GM12878 (cell line): Measurements from ENCODE around the gene ALPP. TPM values are rescaled to one million over a fixed set of nuclear protein-coding genes. Genes with fewer than 3 reads are reported as not detected.

Experiments
- ATAC-seq: fragments of 200-7000 bp; cut with Tn5 transposase; 3 replicates; pipeline ENCODE4 v1.9.1; 2020; ENCODE audit warnings: mild to moderate bottlenecking, moderate library complexity
- BruUV-seq: library from RNA; stranded (reverse); fragments of 400-500 nt; replicated peaks from 2 replicates; lab custom pipeline; 2021; lab: Mats Ljungman, UMichigan
- CTCF ChIA-PET: fragments of 300-600 bp; sonication (Branson Sonifier 250); formaldehyde crosslinking; extraction: SDS; loops from one replicate; lab custom pipeline; 2021; ENCODE audit warnings: inconsistent platforms; lab: Yijun Ruan, JAX
- POLR2A ChIA-PET: fragments of 350-600 bp; formaldehyde crosslinking; extraction: SDS; loops from one replicate; lab custom pipeline; 2021; ENCODE audit warnings: inconsistent platforms; lab: Charles Lee
- RAD21 ChIA-PET: fragments of 300-600 bp; sonication (Branson Sonifier 250); formaldehyde crosslinking; loops from one replicate; lab custom pipeline; 2023; ENCODE audit warnings: antibody characterized with exemption; ENCODE audit not compliant: unreplicated experiment; lab: Charles Lee
- SMC1A ChIA-PET: fragments of 300-600 bp; sonication (Branson Sonifier 250); formaldehyde crosslinking; loops from one replicate; lab custom pipeline; 2023; ENCODE audit not compliant: unreplicated experiment, uncharacterized antibody; lab: Charles Lee
- DNase-seq: peaks from one replicate; pipeline ENCODE4 v3.0.0-alpha.2; 2011; ENCODE audit warnings: low read depth, low spot score
- FAIRE-seq: peaks from 3 replicates; lab custom pipeline; 2011; peaks lifted over from hg19 to GRCh38; lab: Jason Lieb, UNC
- H2AFZ ChIP-seq: 2 replicates; pipeline ENCODE4 v1.6.0; 2011; ENCODE audit warnings: low read depth, low read length, control low read depth; ENCODE audit not compliant: control insufficient read depth
- H3K27ac ChIP-seq: 2 replicates; pipeline ENCODE4 v1.5.1; 2011; ENCODE audit warnings: control low read depth; ENCODE audit not compliant: control insufficient read depth, insufficient read depth
- H3K27me3 ChIP-seq, 2 experiments: replicated peaks in 1 of 2; 2 replicates each; pipeline versions ENCODE4 v1.6.0 to v1.6.1; 2011; ENCODE audit warnings: low read length in 1 of 2; ENCODE audit not compliant: control insufficient read depth in 2 of 2, insufficient read depth in 2 of 2
- H3K36me3 ChIP-seq, 2 experiments: 2 replicates each; pipeline ENCODE4 v1.5.1; 2011; ENCODE audit warnings: low read length in 1 of 2; ENCODE audit not compliant: control insufficient read depth in 2 of 2, insufficient read depth in 2 of 2
- H3K4me1 ChIP-seq: 2 replicates; pipeline ENCODE4 v1.6.1; 2011; ENCODE audit warnings: mild to moderate bottlenecking, low read length, moderate library complexity, mixed read lengths; ENCODE audit not compliant: control insufficient read depth, insufficient read depth
- H3K4me2 ChIP-seq: 2 replicates; pipeline ENCODE4 v1.6.0; 2011; ENCODE audit warnings: control low read depth; ENCODE audit not compliant: control insufficient read depth, insufficient read depth
- H3K4me3 ChIP-seq: fragments of 200-600 bp; sonication (generic); 2 replicates; pipeline ENCODE4 v1.5.1; 2016
- H3K79me2 ChIP-seq: 2 replicates; pipeline ENCODE4 v1.6.0; 2011; ENCODE audit warnings: low read length; ENCODE audit not compliant: control insufficient read depth, insufficient read depth
- H3K9ac ChIP-seq: 2 replicates; pipeline ENCODE4 v1.8.0; 2011; ENCODE audit warnings: low read length, control low read depth, mixed read lengths; ENCODE audit not compliant: control insufficient read depth, insufficient read depth
- H3K9me3 ChIP-seq: replicated peaks from 3 replicates; pipeline ENCODE4 v1.5.1; 2011; ENCODE audit warnings: mild to moderate bottlenecking, low read length; ENCODE audit not compliant: control insufficient read depth, insufficient read depth
- H4K20me1 ChIP-seq: 2 replicates; pipeline ENCODE4 v1.6.0; 2011; ENCODE audit not compliant: control insufficient read depth, insufficient read depth
- ATF7 ChIP-seq: fragments of 450-650 bp; IDR thresholded peaks from 2 replicates; pipeline ENCODE4 v1.6.1; 2016; ENCODE audit warnings: low read depth, mild to moderate bottlenecking
- E2F4 ChIP-seq: IDR thresholded peaks from 2 replicates; pipeline ENCODE4 v1.6.1; 2012; ENCODE audit warnings: low read depth, low read length, improper control_type of control experiment
- E4F1 ChIP-seq: fragments of 450-650 bp; IDR thresholded peaks from 2 replicates; pipeline ENCODE4 v1.6.1; 2018; ENCODE audit warnings: borderline replicate concordance, mild to moderate bottlenecking; ENCODE audit not compliant: partially characterized antibody
- FOS ChIP-seq: IDR thresholded peaks from 3 replicates; pipeline ENCODE4 v1.6.1; 2011; ENCODE audit warnings: borderline replicate concordance; ENCODE audit not compliant: insufficient read length; ENCODE audit errors: extremely low read depth
- IKZF2 ChIP-seq, 2 experiments: fragments of 450-650 bp; IDR thresholded peaks; 2 replicates each; pipeline ENCODE4 v1.6.1; 2017; ENCODE audit warnings: mild to moderate bottlenecking in 2 of 2, moderate library complexity in 2 of 2
- LARP7 ChIP-seq: fragments of 450-650 bp; IDR thresholded peaks from 2 replicates; pipeline ENCODE4 v1.6.1; 2017; ENCODE audit warnings: mild to moderate bottlenecking
- MXI1 ChIP-seq: fragments of 150-350 bp; IDR thresholded peaks from 2 replicates; pipeline ENCODE4 v1.6.1; 2011; ENCODE audit warnings: low read depth, mild to moderate bottlenecking, inconsistent platforms, low read length, improper control_type of control experiment
- MYC ChIP-seq: IDR thresholded peaks from 2 replicates; pipeline ENCODE4 v1.6.1; 2011; ENCODE audit warnings: mild to moderate bottlenecking, low read length, moderate library complexity, inconsistent platforms; ENCODE audit not compliant: insufficient read depth, insufficient replicate concordance, insufficient read length, severe bottlenecking
- NFYB ChIP-seq: IDR thresholded peaks from 2 replicates; pipeline ENCODE4 v1.6.1; 2011; ENCODE audit warnings: low read depth, mild to moderate bottlenecking, low read length, improper control_type of control experiment, moderate library complexity; ENCODE audit not compliant: insufficient read depth
- NKRF ChIP-seq: fragments of 450-650 bp; conservative IDR thresholded peaks from 2 replicates; pipeline ENCODE4 v1.6.1; 2017; ENCODE audit warnings: mild to moderate bottlenecking, moderate library complexity
- STAT3 ChIP-seq: IDR thresholded peaks from 2 replicates; pipeline ENCODE4 v1.6.1; 2011; ENCODE audit warnings: low read depth, low read length, improper control_type of control experiment
- ZBTB33 ChIP-seq: fragments of 450-650 bp; IDR thresholded peaks from 2 replicates; pipeline ENCODE4 v1.6.1; 2017; ENCODE audit warnings: mild to moderate bottlenecking
- WGBS: methylation state at CpG from one replicate; pipeline ENCODE4 v1.1.6; 2016; ENCODE audit warnings: low lambda C conversion rate; ENCODE audit not compliant: insufficient replicate concordance, insufficient coverage; ENCODE audit errors: missing lambda C conversion rate; 5-methylcytosine and 5-hydroxymethylcytosine counted together
- in situ Hi-C: fragments of 300-500 bp; cut with MboI; formaldehyde crosslinking; loops from 9 replicates; pipeline ENCODE4 v1.14.3; 2018; ENCODE audit warnings: mixed read lengths
- intact Hi-C: fragments of 100-400 bp; cut with micrococcal nuclease; formaldehyde crosslinking; loops from one replicate; pipeline ENCODE4 v1.14.2; 2022; ENCODE audit not compliant: unreplicated experiment
- polyA plus RNA-seq, 11 experiments: library from polyadenylated mRNA; depleted of rRNA in 4 of 11; unstranded in 6 of 11; stranded (reverse) in 5 of 11; fragments of >200 nt; fragmentation: Nextera tagmentation in 4 of 11; fragmentation: Illumina TruSeq in 1 of 11; extraction: Ambion mirVana in 4 of 11; extraction: Trizol in 1 of 11; gene quantifications; 1 replicate in 1 of 11; 2 replicates in 10 of 11; pipeline versions ENCODE4 v1.2.1 to v1.2.3, GENCODE V29; 2011 to 2016; ENCODE audit warnings: inconsistent platforms in 2 of 11, missing spikeins in 2 of 11, low read depth in 1 of 11
- total RNA-seq, 4 experiments: library from RNA; depleted of rRNA in 3 of 4; stranded (reverse); fragments of >200 nt in 3 of 4; fragmentation: Illumina TruSeq in 1 of 4; extraction: Trizol in 1 of 4; gene quantifications; 2 replicates each; pipeline versions ENCODE4 v1.2.1 to v1.2.3, GENCODE V29; 2013 to 2021

ALPP gene
- total and polyA plus RNA-seq, 10 of the 15 experiments (the other 5 are each of a cell fraction or from before 2014, with no cell fraction given), result 0.21 TPM; not detected in 9

- TF ChIP-seq ATF7, result no peak
These were observed 7.9 kb downstream of the ALPP start (continued) for GRCh38 chr2:232386490-232386739.

GRCh38 chr2:232386740-232387450, 8.3 kb downstream of the ALPP start:
- SMC1A ChIA-PET, result no interaction called here
- no TSS peak for BruUV-seq
- Histone ChIP-seq H3K4me2 (no peak overlapping the region), H3K9me3 (no peaks in the 10 kb centered on the region), H3K36me3 (no peaks in the 10 kb centered on the region), H3K4me3 (no peak overlapping the region), H3K79me2 (no peaks in the 10 kb centered on the region), H3K9ac (no peak overlapping the region), H3K27me3 (peaks cover 0 to 7% of the 10 kb centered on the region in 2 experiments; a peak in 2 of 4 replicates), H3K4me1 (no peaks in the 10 kb centered on the region), H4K20me1 (no peaks in the 10 kb centered on the region), H2AFZ (no peak overlapping the region), H3K27ac (no peak overlapping the region)
- in situ Hi-C loops, result no loop called here
- CTCF ChIA-PET, result no interaction called here
- ATAC-seq, result no peak
- TF ChIP-seq MXI1 (no peak), MYC (no peak), IKZF2 (IDR thresholded peaks at IDR 0.05) (no peak), NFYB (no peak), FOS (no peak), E2F4 (no peak), NKRF (no peak), STAT3 (no peak), E4F1 (no peak), LARP7 (no peak), ZBTB33 (no peak)
- WGBS, result 91% methylated on average over 71 of the region's 75 CpGs
- POLR2A ChIA-PET, result no interaction called here
- DNase-seq, result no peak
- intact Hi-C loops, result no loop called here
- no peak for FAIRE-seq
- RAD21 ChIA-PET, result no interaction called here
